H1 (cell line): ENCODE measurements around the gene OMP. TPM values are rescaled to one million over a fixed set of nuclear protein-coding genes. Genes with fewer than 3 reads are reported as not detected.
A peak's percentile ranks its signal among the peaks of the same experiment; 100 is the strongest.

Experiments
- CTCF ChIA-PET: fragments of 300-600 bp; sonication (Branson Sonifier 250); formaldehyde crosslinking; loops from one replicate; lab custom pipeline; 2021; ENCODE audit not compliant: partially characterized antibody; lab: Charles Lee
- POLR2A ChIA-PET: fragments of 300-600 bp; sonication (Branson Sonifier 250); formaldehyde crosslinking; loops from one replicate; lab custom pipeline; 2021; ENCODE audit warnings: inconsistent platforms; ENCODE audit not compliant: partially characterized antibody; lab: Charles Lee
- DNase-seq, 2 experiments: peaks; one replicate each; pipeline versions ENCODE4 v3.0.0 to v3.0.0-alpha.2; 2010 to 2022; ENCODE audit warnings: low spot score in 2 of 2, low read depth in 1 of 2, mixed read lengths in 1 of 2
- FAIRE-seq: peaks from 2 replicates; lab custom pipeline; 2011; peaks lifted over from hg19 to GRCh38; lab: Jason Lieb, UNC
- H2AFZ ChIP-seq: 2 replicates; pipeline ENCODE4 v1.8.1; 2012; ENCODE audit warnings: low read length, inconsistent platforms
- H2AK5ac ChIP-seq: 2 replicates; pipeline ENCODE4 v1.6.1; 2013; ENCODE audit warnings: low read depth, low read length
- H2BK120ac ChIP-seq: replicated peaks from 2 replicates; pipeline ENCODE3; 2013; ENCODE audit warnings: low read depth, low read length, inconsistent platforms
- H2BK12ac ChIP-seq: 2 replicates; pipeline ENCODE4 v1.6.1; 2013; ENCODE audit warnings: low read depth, low read length
- H2BK15ac ChIP-seq: 2 replicates; pipeline ENCODE4 v1.6.1; 2013; ENCODE audit warnings: low read length
- H2BK20ac ChIP-seq: 2 replicates; pipeline ENCODE4 v1.6.1; 2013; ENCODE audit warnings: low read length
- H2BK5ac ChIP-seq: 2 replicates; pipeline ENCODE4 v1.6.1; 2013; ENCODE audit warnings: low read depth, low read length
- H3K14ac ChIP-seq: 2 replicates; pipeline ENCODE4 v1.6.1; 2013; ENCODE audit warnings: inconsistent platforms; ENCODE audit not compliant: insufficient read length
- H3K18ac ChIP-seq: 2 replicates; pipeline ENCODE4 v1.6.1; 2013; ENCODE audit warnings: low read length; ENCODE audit errors: extremely low read depth
- H3K23ac ChIP-seq: 2 replicates; pipeline ENCODE4 v1.6.1; 2013; ENCODE audit warnings: inconsistent platforms; ENCODE audit not compliant: insufficient read length
- H3K23me2 ChIP-seq: 2 replicates; pipeline ENCODE4 v1.6.1; 2013; ENCODE audit warnings: low read depth, low read length
- H3K27ac ChIP-seq: 2 replicates; pipeline ENCODE4 v1.6.1; 2011; ENCODE audit warnings: low read depth, low read length, inconsistent platforms
- H3K27me3 ChIP-seq, 4 experiments: replicated peaks in 1 of 4; 1 replicate in 1 of 4; 2 replicates in 3 of 4; pipeline versions ENCODE4 v1.6.1 to v1.8.1; 2011 to 2013; ENCODE audit warnings: low read length in 3 of 4, mild to moderate bottlenecking in 3 of 4, inconsistent platforms in 2 of 4, mixed read lengths in 2 of 4, moderate library complexity in 1 of 4; ENCODE audit not compliant: control insufficient read depth in 3 of 4, insufficient read depth in 3 of 4; ENCODE audit errors: extremely low read depth in 1 of 4
- H3K36me3 ChIP-seq, 4 experiments: 2 replicates each; pipeline versions ENCODE4 v1.6.1 to v1.8.1; 2011 to 2013; ENCODE audit warnings: mild to moderate bottlenecking in 4 of 4, low read length in 3 of 4, moderate library complexity in 2 of 4, control low read depth in 1 of 4, inconsistent platforms in 1 of 4; ENCODE audit not compliant: insufficient read depth in 4 of 4, control insufficient read depth in 2 of 4
- H3K4ac ChIP-seq: replicated peaks from 2 replicates; pipeline ENCODE3; 2013; ENCODE audit warnings: low read length, low read depth, mixed read lengths, inconsistent platforms; ENCODE audit not compliant: insufficient read length
- H3K4me1 ChIP-seq, 4 experiments: replicated peaks in 1 of 4; 1 replicate in 1 of 4; 2 replicates in 3 of 4; pipeline versions ENCODE4 v1.6.1 to v1.8.1; 2011 to 2013; ENCODE audit warnings: low read length in 3 of 4, inconsistent platforms in 2 of 4, mixed read lengths in 1 of 4; ENCODE audit not compliant: insufficient read depth in 4 of 4, control insufficient read depth in 3 of 4
- H3K4me2 ChIP-seq, 2 experiments: 2 replicates each; pipeline versions ENCODE4 v1.6.1 to v1.8.1; 2011 to 2013; ENCODE audit warnings: low read depth in 2 of 2, low read length in 2 of 2, control low read depth in 1 of 2, inconsistent platforms in 1 of 2, mild to moderate bottlenecking in 1 of 2; ENCODE audit not compliant: insufficient read depth in 1 of 2
- H3K4me3 ChIP-seq, 4 experiments: fragments of 200-600, 300-600 bp in 1 of 4; sonication (generic), shearing (Covaris generic), sonication (Bioruptor Twin) in 1 of 4; 2 replicates each; pipeline versions ENCODE4 v1.5.1 to v1.8.1; 2011 to 2016; ENCODE audit warnings: low read length in 4 of 4, low read depth in 3 of 4, control low read depth in 2 of 4, inconsistent platforms in 2 of 4, mild to moderate bottlenecking in 2 of 4, mixed read lengths in 1 of 4, moderate library complexity in 1 of 4; ENCODE audit not compliant: insufficient read depth in 2 of 4; ENCODE audit errors: extremely low read depth in 1 of 4
- H3K56ac ChIP-seq: replicated peaks from 2 replicates; pipeline ENCODE3; 2013; ENCODE audit warnings: low read depth, mild to moderate bottlenecking, mixed read lengths, low read length, inconsistent platforms; ENCODE audit not compliant: insufficient read length
- H3K79me1 ChIP-seq: 2 replicates; pipeline ENCODE4 v1.6.1; 2013; ENCODE audit warnings: low read depth, low read length, control low read depth
- H3K79me2 ChIP-seq, 2 experiments: 2 replicates each; pipeline versions ENCODE4 v1.6.1 to v1.8.1; 2012 to 2013; ENCODE audit warnings: low read length in 2 of 2, mild to moderate bottlenecking in 2 of 2, inconsistent platforms in 1 of 2; ENCODE audit not compliant: insufficient read depth in 2 of 2, control insufficient read depth in 1 of 2
- H3K9ac ChIP-seq, 4 experiments: replicated peaks in 1 of 4; 1 replicate in 1 of 4; 2 replicates in 3 of 4; pipeline versions ENCODE4 v1.6.1 to v1.8.1; 2011 to 2013; ENCODE audit warnings: low read depth in 3 of 4, low read length in 3 of 4, control low read depth in 2 of 4, mild to moderate bottlenecking in 2 of 4, moderate library complexity in 2 of 4, inconsistent platforms in 1 of 4; ENCODE audit errors: extremely low read depth in 1 of 4
- H3K9me3 ChIP-seq, 2 experiments: 2 replicates each; pipeline versions ENCODE4 v1.6.1 to v1.8.1; 2012 to 2013; ENCODE audit warnings: mild to moderate bottlenecking in 2 of 2, moderate library complexity in 2 of 2, control low read depth in 1 of 2, inconsistent platforms in 1 of 2, low read depth in 1 of 2, low read length in 1 of 2, mixed read lengths in 1 of 2; ENCODE audit not compliant: insufficient read depth in 2 of 2
- H4K20me1 ChIP-seq, 2 experiments: replicated peaks in 1 of 2; 2 replicates each; pipeline versions ENCODE3 to v1.8.1; 2011 to 2013; ENCODE audit warnings: inconsistent platforms in 2 of 2, low read length in 2 of 2, mild to moderate bottlenecking in 1 of 2; ENCODE audit not compliant: insufficient read depth in 2 of 2, control insufficient read depth in 1 of 2
- H4K5ac ChIP-seq: 2 replicates; pipeline ENCODE4 v1.6.1; 2013; ENCODE audit warnings: low read length, low read depth, mixed read lengths, inconsistent platforms; ENCODE audit not compliant: insufficient read length
- H4K8ac ChIP-seq: 2 replicates; pipeline ENCODE4 v1.8.0; 2013; ENCODE audit warnings: mild to moderate bottlenecking, moderate library complexity, low read length, inconsistent platforms; ENCODE audit not compliant: insufficient read depth; ENCODE audit errors: extremely low read depth
- H4K91ac ChIP-seq: replicated peaks from 2 replicates; pipeline ENCODE3; 2013; ENCODE audit warnings: low read length, mixed read lengths, inconsistent platforms; ENCODE audit not compliant: insufficient read length
- FOSL1 ChIP-seq: IDR thresholded peaks from 2 replicates; pipeline ENCODE4 v1.6.1; 2011; ENCODE audit warnings: mild to moderate bottlenecking, low read depth, low read length, moderate library complexity; ENCODE audit not compliant: insufficient read depth
- GTF2F1 ChIP-seq: IDR thresholded peaks from 2 replicates; pipeline ENCODE4 v1.6.1; 2012; ENCODE audit warnings: low read depth, low read length, improper control_type of control experiment, borderline replicate concordance
- KDM4A ChIP-seq: IDR thresholded peaks from one replicate; pipeline ENCODE4 v1.7.1; 2012; ENCODE audit warnings: low read depth, mild to moderate bottlenecking, moderate library complexity, low read length, inconsistent platforms; ENCODE audit not compliant: severe bottlenecking
- PHF8 ChIP-seq: fragments of 200-600 bp; sonication (generic); conservative IDR thresholded peaks from 2 replicates; pipeline ENCODE4 v1.7.1; 2012; ENCODE audit warnings: low read depth, mild to moderate bottlenecking, inconsistent platforms, low read length, moderate library complexity
- SAP30 ChIP-seq: fragments of 300-600 bp; sonication (generic); IDR thresholded peaks from 2 replicates; pipeline ENCODE4 v1.7.1; 2012; ENCODE audit warnings: low read length, moderate library complexity, mild to moderate bottlenecking, inconsistent platforms; ENCODE audit not compliant: insufficient read depth, insufficient replicate concordance
- SUZ12 ChIP-seq: fragments of 200-600 bp; sonication (generic); IDR thresholded peaks from 2 replicates; pipeline ENCODE4 v1.6.1; 2012; ENCODE audit warnings: mild to moderate bottlenecking, inconsistent platforms, low read length, moderate library complexity, mixed read lengths
- TAF1 ChIP-seq: IDR thresholded peaks from 2 replicates; pipeline ENCODE4 v1.6.1; 2011; ENCODE audit warnings: mild to moderate bottlenecking, low read depth, low read length
- WGBS, 2 experiments: shearing (Covaris generic) in 1 of 2; methylation state at CpG; one replicate each; pipeline versions ENCODE4 v1.1.6 to v1.1.7; 2013 to 2015; ENCODE audit warnings: low lambda C conversion rate in 2 of 2, mixed read lengths in 2 of 2, inconsistent platforms in 1 of 2, low coverage in 1 of 2, missing lambda C conversion rate in 1 of 2; ENCODE audit not compliant: insufficient replicate concordance in 2 of 2, insufficient coverage in 1 of 2, insufficient read length in 1 of 2; ENCODE audit errors: extremely low coverage in 1 of 2, missing lambda C conversion rate in 1 of 2; 5-methylcytosine and 5-hydroxymethylcytosine counted together
- polyA plus RNA-seq, 7 experiments: library from polyadenylated mRNA; depleted of rRNA in 3 of 7; stranded (reverse) in 5 of 7; unstranded in 2 of 7; fragments of >200 nt in 5 of 7; fragments of 200-250 nt in 2 of 7; gene quantifications; 1 replicate in 5 of 7; 2 replicates in 1 of 7; 4 replicates in 1 of 7; pipeline versions ENCODE4 v1.2.1 to v1.2.3, GENCODE V29; 2011 to 2013; ENCODE audit warnings: missing spikeins in 2 of 7, mixed read lengths in 2 of 7
- total RNA-seq: library from RNA; stranded (reverse); fragmentation: NEBNext Ultra II Directional; extraction: Animal tissue kit (Norgen Biotek cat#: 25700); gene quantifications from 2 replicates; pipeline ENCODE4 v1.2.1, GENCODE V29; 2021
- TF ChIP-seq, protein P1 (sequence below): IDR thresholded peaks from 2 replicates; pipeline ENCODE4 v1.6.1; 2012; ENCODE audit warnings: inconsistent platforms
- TF ChIP-seq, protein P2 (sequence below): IDR thresholded peaks from 2 replicates; pipeline ENCODE4 v1.6.1; 2011; ENCODE audit warnings: low read depth, mild to moderate bottlenecking, low read length; ENCODE audit not compliant: insufficient read depth

The OMP gene
- total and polyA plus RNA-seq, 2 of the 8 experiments (the other 6 are each of a cell fraction or from before 2014, with no cell fraction given): not detected

DNA sequence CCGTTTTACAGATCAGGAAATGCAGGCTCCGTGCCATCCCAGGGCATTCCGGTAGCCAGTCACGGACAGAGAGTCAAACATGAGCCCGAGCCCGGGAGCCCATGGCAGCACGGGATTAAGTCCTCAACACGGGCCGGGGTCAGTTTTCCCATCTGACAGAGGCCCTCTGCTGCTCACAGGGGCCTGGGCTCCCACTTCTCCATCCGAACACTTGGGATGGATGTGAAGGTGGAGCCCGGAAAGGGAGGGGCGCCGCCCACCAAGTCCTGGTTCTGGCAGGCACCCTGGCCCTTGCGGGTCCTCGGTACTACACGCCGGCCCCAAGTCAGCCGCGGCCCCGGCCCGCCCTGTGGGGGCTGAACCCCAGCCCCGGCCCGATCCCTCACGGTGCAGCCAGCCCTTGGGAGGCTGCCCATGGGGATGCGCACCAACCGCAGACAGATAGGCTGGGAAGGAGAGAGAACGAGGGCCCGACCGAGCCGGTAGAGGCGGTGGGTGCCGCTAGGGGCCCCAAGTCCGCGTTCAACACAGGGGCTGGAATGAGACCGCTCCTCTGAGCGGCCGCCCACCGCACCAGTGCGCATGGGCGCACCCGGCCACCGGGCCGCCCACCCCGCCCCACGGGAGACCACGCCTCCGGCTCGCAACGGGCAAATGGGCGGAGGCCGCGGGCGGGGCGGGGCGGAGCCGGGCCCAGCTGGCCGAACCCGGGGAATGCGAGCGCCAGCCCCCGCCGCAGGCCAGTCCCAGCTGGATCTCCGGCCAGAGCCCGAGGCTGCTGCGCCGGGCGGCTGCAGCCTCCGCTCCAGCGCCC is 36.2 kb upstream of the OMP start, which contains the start of gene CAPN5:
TSS of gene CAPN5 (plus strand) at position 743 of the 814 bp plus-strand sequence. CDS start 17,916 bp downstream, outside the sequence.
- ChIA-PET POLR2A (interaction anchor here (0.7 to 1.5 kb wide), 8 partner anchors 9 to 604 kb away, joined by 3 to 4 read pairs (median 3); no protein-coding TSS in a partner anchor), CTCF (interaction anchor here (0.8 to 5.2 kb wide), 13 partner anchors 9 to 61 kb away, joined by 3 to 80 read pairs (median 6); partner anchors contain the start of gene MYO7A)
- TF ChIP-seq SUZ12 (no peak), FOSL1 (no peak), PHF8 (no peak), SAP30 (no peak), GTF2F1 (no peak), TAF1 (peak; percentile 87), KDM4A (peak; percentile 93)
- TF ChIP-seq, protein P1, sequence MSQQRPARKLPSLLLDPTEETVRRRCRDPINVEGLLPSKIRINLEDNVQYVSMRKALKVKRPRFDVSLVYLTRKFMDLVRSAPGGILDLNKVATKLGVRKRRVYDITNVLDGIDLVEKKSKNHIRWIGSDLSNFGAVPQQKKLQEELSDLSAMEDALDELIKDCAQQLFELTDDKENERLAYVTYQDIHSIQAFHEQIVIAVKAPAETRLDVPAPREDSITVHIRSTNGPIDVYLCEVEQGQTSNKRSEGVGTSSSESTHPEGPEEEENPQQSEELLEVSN: no peak
- TF ChIP-seq, protein P2, sequence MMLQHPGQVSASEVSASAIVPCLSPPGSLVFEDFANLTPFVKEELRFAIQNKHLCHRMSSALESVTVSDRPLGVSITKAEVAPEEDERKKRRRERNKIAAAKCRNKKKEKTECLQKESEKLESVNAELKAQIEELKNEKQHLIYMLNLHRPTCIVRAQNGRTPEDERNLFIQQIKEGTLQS: no peak

More for the DNA sequence above, 36.2 kb upstream of the OMP start, which contains the start of gene CAPN5:
- Histone ChIP-seq H3K4ac (no peak within 1 kb of the TSS), H2BK20ac (no peak within 1 kb of the TSS), H3K79me2 (no peaks in the 10 kb centered on the region), H3K27me3 (peaks cover 0 to 3% (median 0%) of the 10 kb centered on the region in 4 experiments; a peak in 3 of 7 replicates), H4K20me1 (no peaks in the 10 kb centered on the region), H3K4me1 (peaks cover 0 to 7% (median under 1%) of the 10 kb centered on the region in 4 experiments; a peak in 5 of 7 replicates), H4K8ac (peak within 1 kb of the TSS; percentile 89), H4K91ac (no peak within 1 kb of the TSS), H3K79me1 (no peaks in the 10 kb centered on the region; the same call in 1 of the 2 replicates), H2BK120ac (no peak within 1 kb of the TSS), H3K23me2 (peaks cover 13% of the 10 kb centered on the region), H3K14ac (no peak within 1 kb of the TSS), H2AFZ (peak within 1 kb of the TSS; percentile 72), H2AK5ac (no peak within 1 kb of the TSS), H3K36me3 (no peaks in the 10 kb centered on the region), H3K9me3 (no peaks in the 10 kb centered on the region), H3K4me3 (peak within 1 kb of the TSS; percentile 58 to 89 (median 66)), H2BK12ac (no peak within 1 kb of the TSS), H3K18ac (peak within 1 kb of the TSS; percentile 78; the same call in 1 of the 2 replicates), H3K23ac (no peak within 1 kb of the TSS), H3K4me2 (peak within 1 kb of the TSS; percentile 90 to 97), H4K5ac (no peak within 1 kb of the TSS), H2BK15ac (no peak within 1 kb of the TSS), H2BK5ac (no peak within 1 kb of the TSS; the same call in 1 of the 2 replicates), H3K56ac (peak within 1 kb of the TSS; percentile 42), H3K27ac (peak within 1 kb of the TSS; percentile 50; the same call in 1 of the 2 replicates), H3K9ac (peak within 1 kb of the TSS; percentile 34 to 74 (median 54); a peak in 6 of 7 replicates)
- WGBS, 2 experiments: 3% methylated on average over 27 of the region's 69 CpGs; no CpG with 5 or more reads in 1 of the 2 experiments
- DNase-seq (peak; percentile 84 to 96), FAIRE-seq (no peak)
